H9 (cell line): ENCODE measurements around the gene TERC. TPM values are rescaled to one million over a fixed set of nuclear protein-coding genes. Genes with fewer than 3 reads are reported as not detected.
"Not testable (repeated sequence)": the region's sequence is repeated elsewhere in the genome, so short reads cannot be mapped to it uniquely, and the experiment has no call there.

Experiments
- DNase-seq: peaks from one replicate; pipeline ENCODE4 v3.0.0-alpha.2; 2017
- H2AFZ ChIP-seq: one replicate; pipeline ENCODE4 v1.6.1; 2013; ENCODE audit warnings: mild to moderate bottlenecking, low read length, control low read depth, moderate library complexity
- H2AK5ac ChIP-seq: 2 replicates; pipeline ENCODE4 v1.6.1; 2013; ENCODE audit warnings: low read length, control low read depth, mixed read lengths; ENCODE audit not compliant: insufficient read length
- H2BK120ac ChIP-seq: one replicate; pipeline ENCODE4 v1.6.1; 2013; ENCODE audit warnings: low read depth, mild to moderate bottlenecking, low read length, control low read depth, inconsistent platforms; ENCODE audit not compliant: poor library complexity, severe bottlenecking
- H2BK12ac ChIP-seq: 2 replicates; pipeline ENCODE4 v1.6.1; 2013; ENCODE audit warnings: low read length, control low read depth, mixed read lengths, low read depth; ENCODE audit not compliant: insufficient read length
- H2BK15ac ChIP-seq: 2 replicates; pipeline ENCODE4 v1.6.1; 2013; ENCODE audit warnings: low read depth, low read length, control low read depth
- H2BK20ac ChIP-seq: one replicate; pipeline ENCODE4 v1.6.1; 2013; ENCODE audit warnings: low read depth, mild to moderate bottlenecking, low read length, control low read depth, inconsistent platforms; ENCODE audit not compliant: poor library complexity, severe bottlenecking
- H2BK5ac ChIP-seq: 2 replicates; pipeline ENCODE4 v1.6.1; 2013; ENCODE audit warnings: low read length, control low read depth, mixed read lengths; ENCODE audit not compliant: insufficient read length
- H3K14ac ChIP-seq: 2 replicates; pipeline ENCODE4 v1.6.1; 2013; ENCODE audit warnings: low read length, control low read depth; ENCODE audit not compliant: insufficient read depth
- H3K18ac ChIP-seq: 2 replicates; pipeline ENCODE4 v1.6.1; 2013; ENCODE audit warnings: low read depth, mild to moderate bottlenecking, mixed read lengths, low read length, control low read depth; ENCODE audit not compliant: insufficient read length
- H3K23ac ChIP-seq: 2 replicates; pipeline ENCODE4 v1.6.1; 2013; ENCODE audit warnings: low read length, control low read depth, mixed read lengths, low read depth; ENCODE audit not compliant: insufficient read length
- H3K23me2 ChIP-seq: 2 replicates; pipeline ENCODE4 v1.6.1; 2013; ENCODE audit warnings: low read depth, mild to moderate bottlenecking, mixed read lengths, low read length, control low read depth; ENCODE audit not compliant: insufficient read length, poor library complexity, severe bottlenecking
- H3K27ac ChIP-seq: 2 replicates; pipeline ENCODE4 v1.5.1; 2013; ENCODE audit warnings: low read length, control low read depth, mixed read lengths, low read depth; ENCODE audit not compliant: insufficient read length
- H3K27me3 ChIP-seq: 2 replicates; pipeline ENCODE4 v1.6.1; 2013; ENCODE audit warnings: low read length, control low read depth, inconsistent platforms; ENCODE audit not compliant: insufficient read depth
- H3K4ac ChIP-seq: 2 replicates; pipeline ENCODE4 v1.6.1; 2013; ENCODE audit warnings: low read depth, mild to moderate bottlenecking, control low read depth, inconsistent platforms, low read length, moderate library complexity
- H3K4me1 ChIP-seq: 2 replicates; pipeline ENCODE4 v1.6.1; 2013; ENCODE audit warnings: low read length, control low read depth, inconsistent platforms; ENCODE audit not compliant: insufficient read depth
- H3K4me2 ChIP-seq: 2 replicates; pipeline ENCODE4 v1.6.1; 2013; ENCODE audit warnings: low read length, control low read depth, mixed read lengths; ENCODE audit not compliant: insufficient read length, insufficient read depth
- H3K56ac ChIP-seq: 2 replicates; pipeline ENCODE4 v1.6.1; 2013; ENCODE audit warnings: low read depth, mild to moderate bottlenecking, mixed read lengths, low read length, control low read depth; ENCODE audit not compliant: insufficient read length
- H3K79me1 ChIP-seq: 2 replicates; pipeline ENCODE4 v1.6.1; 2013; ENCODE audit warnings: low read depth, mild to moderate bottlenecking, moderate library complexity, low read length, control low read depth, inconsistent platforms; ENCODE audit not compliant: insufficient read depth, poor library complexity, severe bottlenecking
- H3K79me2 ChIP-seq: 2 replicates; pipeline ENCODE4 v1.6.1; 2013; ENCODE audit warnings: low read length, control low read depth, inconsistent platforms; ENCODE audit not compliant: insufficient read depth
- H3K9ac ChIP-seq: 2 replicates; pipeline ENCODE4 v1.6.1; 2013; ENCODE audit warnings: low read length, control low read depth, mixed read lengths; ENCODE audit not compliant: insufficient read length; ENCODE audit errors: extremely low read depth
- H3K9me3 ChIP-seq: one replicate; pipeline ENCODE4 v1.6.1; 2013; ENCODE audit warnings: low read depth, low read length, inconsistent platforms; ENCODE audit not compliant: control insufficient read depth
- H3T11ph ChIP-seq: one replicate; pipeline ENCODE4 v1.6.1; 2013; ENCODE audit warnings: mild to moderate bottlenecking, low read length, control low read depth, inconsistent platforms
- H4K20me1 ChIP-seq: one replicate; pipeline ENCODE4 v1.6.1; 2013; ENCODE audit not compliant: control insufficient read depth, insufficient read length, insufficient read depth
- H4K5ac ChIP-seq: 2 replicates; pipeline ENCODE4 v1.6.1; 2013; ENCODE audit warnings: low read depth, mild to moderate bottlenecking, mixed read lengths, low read length, control low read depth; ENCODE audit not compliant: insufficient read length
- H4K8ac ChIP-seq: replicated peaks from 2 replicates; pipeline ENCODE4 v1.6.1; 2013; ENCODE audit warnings: low read length, control low read depth, mixed read lengths, low read depth; ENCODE audit not compliant: insufficient read length
- H4K91ac ChIP-seq: 2 replicates; pipeline ENCODE4 v1.6.1; 2013; ENCODE audit warnings: low read depth, mild to moderate bottlenecking, moderate library complexity, mixed read lengths, low read length, control low read depth; ENCODE audit not compliant: insufficient read length
- H3K27ac Mint-ChIP-seq, 3 experiments: 2 replicates in 2 of 3; 3 replicates in 1 of 3; pipeline ENCODE4 v1.8.0; 2020 to 2021; ENCODE audit warnings: mixed read lengths in 3 of 3, mild to moderate bottlenecking in 1 of 3, moderate library complexity in 1 of 3
- H3K27me3 Mint-ChIP-seq: 2 replicates; pipeline ENCODE4 v1.8.0; 2021; ENCODE audit warnings: low read depth, mild to moderate bottlenecking, moderate library complexity, mixed read lengths
- H3K36me3 Mint-ChIP-seq, 3 experiments: 2 replicates in 2 of 3; 3 replicates in 1 of 3; pipeline ENCODE4 v1.8.0; 2020 to 2021; ENCODE audit warnings: low read depth in 3 of 3, mixed read lengths in 3 of 3; ENCODE audit not compliant: insufficient read depth in 1 of 3
- H3K4me1 Mint-ChIP-seq, 2 experiments: 2 replicates each; pipeline ENCODE4 v1.8.0; 2020; ENCODE audit warnings: mixed read lengths in 2 of 2
- H3K4me3 Mint-ChIP-seq, 2 experiments: 2 replicates in 1 of 2; 3 replicates in 1 of 2; pipeline ENCODE4 v1.8.0; 2020 to 2021; ENCODE audit warnings: mild to moderate bottlenecking in 2 of 2, mixed read lengths in 2 of 2, moderate library complexity in 1 of 2
- H3K9me3 Mint-ChIP-seq, 2 experiments: 2 replicates in 1 of 2; 3 replicates in 1 of 2; pipeline ENCODE4 v1.8.0; 2020; ENCODE audit warnings: mild to moderate bottlenecking in 2 of 2, mixed read lengths in 2 of 2, moderate library complexity in 1 of 2
- CTCF ChIP-seq: fragments of 200-600 bp; sonication (generic); conservative IDR thresholded peaks from 3 replicates; pipeline ENCODE4 v1.8.0; 2021; ENCODE audit warnings: antibody characterized with exemption, mild to moderate bottlenecking
- WGBS: extraction: QIAGEN DNeasy Blood & Tissue Kit; methylation state at CpG from one replicate; pipeline ENCODE4 v1.1.7; 2013; ENCODE audit warnings: missing lambda C conversion rate, low lambda C conversion rate, mixed read lengths; ENCODE audit not compliant: insufficient read length; ENCODE audit errors: extremely low coverage; 5-methylcytosine and 5-hydroxymethylcytosine counted together
- total RNA-seq: library from RNA; stranded (reverse); gene quantifications from 2 replicates; pipeline ENCODE4 v1.2.1, GENCODE V29; 2021

TERC gene
- total RNA-seq, 1 experiment from 2014 or later, result 14.1 TPM

DNA sequence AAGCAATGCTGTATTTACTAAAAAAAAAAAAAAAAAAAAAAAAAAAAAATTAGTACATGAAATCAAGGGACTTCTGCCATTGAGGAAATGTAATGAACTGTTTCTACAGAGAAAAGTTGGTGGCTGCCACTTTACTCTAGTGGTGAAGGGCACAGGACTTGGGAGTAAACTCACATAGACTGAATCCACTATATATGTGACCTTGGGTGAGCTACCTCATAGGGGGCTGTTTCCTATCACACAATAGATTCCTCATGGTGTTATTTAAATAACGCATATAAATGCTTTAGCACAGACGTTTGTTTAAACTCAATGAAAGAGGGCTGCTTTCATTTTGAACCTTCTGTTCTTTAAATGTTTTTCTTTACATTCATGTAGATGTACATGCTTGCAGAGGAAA, 25.8 kb downstream of the TERC start:
- H2BK12ac ChIP-seq, result no peak overlapping the region
- H3K79me1 ChIP-seq, result no peaks in the 10 kb centered on the region
- no peak overlapping the region for H3K56ac ChIP-seq
- H3K18ac ChIP-seq, result no peak overlapping the region
- H3K14ac ChIP-seq, result no peak overlapping the region
- no peak overlapping the region for H3T11ph ChIP-seq
- no peaks in the 10 kb centered on the region for H3K27me3 Mint-ChIP-seq
- H3K4me2 ChIP-seq, result no peak overlapping the region
- no peak overlapping the region for H2BK5ac ChIP-seq
- H3K36me3 Mint-ChIP-seq, result peaks cover 6 to 29% (median 19%) of the 10 kb centered on the region in 3 experiments
- H3K79me2 ChIP-seq, result no peaks in the 10 kb centered on the region
- no peaks in the 10 kb centered on the region for H3K4me1 ChIP-seq
- TF ChIP-seq CTCF, result no peak
- H4K91ac ChIP-seq, result no peak overlapping the region
- no peak for DNase-seq
- H4K5ac ChIP-seq, result no peak overlapping the region
- H4K8ac ChIP-seq, result no peak overlapping the region
- H2AK5ac ChIP-seq, result no peak overlapping the region
- no peak overlapping the region for H3K23ac ChIP-seq
- WGBS, result no CpG with 5 or more reads among the region's 2 CpGs
- peak overlapping the region in 1 of 2 experiments; percentile 30; a peak in 1 of 5 replicates for H3K4me3 Mint-ChIP-seq
- H3K27ac Mint-ChIP-seq, result peak overlapping the region in 2 of 3 experiments; percentile 46 to 81; a peak in 3 of 7 replicates
- peaks cover 13 to 18% of the 10 kb centered on the region in 2 experiments for H3K4me1 Mint-ChIP-seq
- H3K9me3 Mint-ChIP-seq, result peaks cover 32 to 36% of the 10 kb centered on the region in 2 experiments
- H2BK120ac ChIP-seq, result no peak overlapping the region
- H3K27ac ChIP-seq, result no peak overlapping the region
- no peaks in the 10 kb centered on the region for H3K9me3 ChIP-seq
- no peaks in the 10 kb centered on the region for H4K20me1 ChIP-seq
- H2AFZ ChIP-seq, result no peak overlapping the region
- no peaks in the 10 kb centered on the region for H3K27me3 ChIP-seq
- H3K23me2 ChIP-seq, result no peaks in the 10 kb centered on the region
- no peak overlapping the region for H3K9ac ChIP-seq
- H2BK20ac ChIP-seq, result no peak overlapping the region
- no peak overlapping the region for H3K4ac ChIP-seq
- H2BK15ac ChIP-seq, result no peak overlapping the region

- not testable (repeated sequence) for DNase-seq, H4K91ac ChIP-seq, H2AK5ac ChIP-seq, H3K9me3 ChIP-seq, H3K27ac ChIP-seq, H3K4me3 Mint-ChIP-seq, H3K23ac ChIP-seq, H3K14ac ChIP-seq, H3K79me2 ChIP-seq, H3K79me1 ChIP-seq, H2BK20ac ChIP-seq, H2AFZ ChIP-seq, H2BK15ac ChIP-seq, H3K23me2 ChIP-seq, H4K20me1 ChIP-seq, H3K9ac ChIP-seq, H3K27me3 Mint-ChIP-seq, H3K27ac Mint-ChIP-seq, H3K4me2 ChIP-seq, H2BK5ac ChIP-seq, H3K4me1 Mint-ChIP-seq, H2BK120ac ChIP-seq, H3T11ph ChIP-seq, H3K56ac ChIP-seq, H3K18ac ChIP-seq, H4K8ac ChIP-seq, H3K27me3 ChIP-seq, H2BK12ac ChIP-seq, H3K4ac ChIP-seq, H3K4me1 ChIP-seq, H4K5ac ChIP-seq
- H3K36me3 Mint-ChIP-seq, result peaks cover 4 to 37% (median 15%) of the 10 kb centered on the region in 3 experiments
- H3K9me3 Mint-ChIP-seq, result peaks cover 38 to 45% of the 10 kb centered on the region in 2 experiments
Observed at GRCh38 chr3:169731857-169732256, 33.0 kb downstream of the TERC start.
